ENCODE data around the gene DLGAP1. TPM values are rescaled to one million over a fixed set of nuclear protein-coding genes. Genes with fewer than 3 reads are reported as not detected.

The DLGAP1 gene
- total and polyA plus RNA-seq, 2 of the 13 experiments (the other 11 are each of a cell fraction or from before 2014, with no cell fraction given), result 0.01 TPM; not detected in 1

DNA sequence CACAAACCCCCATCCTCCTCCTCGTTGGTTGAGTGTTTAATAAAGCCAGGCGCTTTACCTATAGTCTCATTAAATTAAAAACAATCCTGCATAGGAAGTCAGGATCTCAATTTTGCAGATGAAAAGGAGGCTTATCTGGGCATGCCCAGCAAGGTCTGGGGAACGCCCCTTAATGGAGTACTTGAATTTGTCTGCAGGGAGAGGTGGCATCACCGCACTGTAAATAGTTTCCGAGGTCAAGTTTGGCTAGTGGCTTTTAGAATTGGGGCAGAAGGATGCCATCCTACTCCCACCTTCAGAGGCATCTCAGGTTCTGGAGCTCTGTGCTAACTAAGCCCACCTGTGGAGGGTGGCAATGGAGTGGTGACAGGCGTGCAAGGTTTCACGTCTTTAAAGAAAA, 855.9 kb downstream of the DLGAP1 start:
- Histone ChIP-seq H3K79me2 (ENCODE audit: insufficient read depth, low read length) (peaks cover 35% of the 10 kb centered on the region), H3K36me3 (replicated peaks in 1 of 2; ENCODE audit: control insufficient read depth in 1 of 2, insufficient read depth in 2 of 2, low read length in 2 of 2) (peaks cover 0 to 6% of the 10 kb centered on the region in 2 experiments; a peak in 2 of 5 replicates), H3K4me1 (ENCODE audit: insufficient read depth, low read length) (peaks cover 80% of the 10 kb centered on the region), H3K4me2 (ENCODE audit: low read depth, low read length) (no peak overlapping the region; the same call in 1 of the 2 replicates), H3K9ac (ENCODE audit: insufficient read depth, low read depth, low read length) (no peak overlapping the region), H3K9me3 (ENCODE audit: low read length) (no peaks in the 10 kb centered on the region), H2AFZ (ENCODE audit: low read length) (no peak overlapping the region), H3K4me3 (replicated peaks in 1 of 3; ENCODE audit: insufficient read depth in 1 of 3, low read depth in 2 of 3, low read length in 3 of 3) (no peak overlapping the region), H3K27me3 (ENCODE audit: control insufficient read depth in 1 of 2, insufficient read depth in 2 of 2, low read length in 2 of 2) (no peaks in the 10 kb centered on the region; a peak in 1 of 5 replicates), H4K20me1 (ENCODE audit: insufficient read depth, low read length) (no peaks in the 10 kb centered on the region), H3K27ac (ENCODE audit: extremely low read length, insufficient read depth, low read length) (peak overlapping the region; percentile 14)
- ChIA-PET POLR2A (interaction anchor here (0.8 to 11.2 kb wide), 5 partner anchors 14 to 67 kb away, joined by 3 to 271 read pairs (median 4); no protein-coding TSS in a partner anchor), CTCF (ENCODE audit: low intra/inter-chr PET ratio, low total read pairs) (no interaction called here)
- no peak for DNase-seq (ENCODE audit: low spot score)
- TF ChIP-seq, protein P1, sequence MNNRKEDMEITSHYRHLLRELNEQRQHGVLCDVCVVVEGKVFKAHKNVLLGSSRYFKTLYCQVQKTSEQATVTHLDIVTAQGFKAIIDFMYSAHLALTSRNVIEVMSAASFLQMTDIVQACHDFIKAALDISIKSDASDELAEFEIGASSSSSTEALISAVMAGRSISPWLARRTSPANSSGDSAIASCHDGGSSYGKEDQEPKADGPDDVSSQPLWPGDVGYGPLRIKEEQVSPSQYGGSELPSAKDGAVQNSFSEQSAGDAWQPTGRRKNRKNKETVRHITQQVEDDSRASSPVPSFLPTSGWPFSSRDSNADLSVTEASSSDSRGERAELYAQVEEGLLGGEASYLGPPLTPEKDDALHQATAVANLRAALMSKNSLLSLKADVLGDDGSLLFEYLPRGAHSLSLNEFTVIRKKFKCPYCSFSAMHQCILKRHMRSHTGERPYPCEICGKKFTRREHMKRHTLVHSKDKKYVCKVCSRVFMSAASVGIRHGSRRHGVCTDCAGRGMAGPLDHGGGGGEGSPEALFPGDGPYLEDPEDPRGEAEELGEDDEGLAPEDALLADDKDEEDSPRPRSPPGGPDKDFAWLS (CRISPR knock-in tag; IDR thresholded peaks at IDR 0.05; ENCODE audit: borderline replicate concordance), result no peak
- TF ChIP-seq, protein P2, sequence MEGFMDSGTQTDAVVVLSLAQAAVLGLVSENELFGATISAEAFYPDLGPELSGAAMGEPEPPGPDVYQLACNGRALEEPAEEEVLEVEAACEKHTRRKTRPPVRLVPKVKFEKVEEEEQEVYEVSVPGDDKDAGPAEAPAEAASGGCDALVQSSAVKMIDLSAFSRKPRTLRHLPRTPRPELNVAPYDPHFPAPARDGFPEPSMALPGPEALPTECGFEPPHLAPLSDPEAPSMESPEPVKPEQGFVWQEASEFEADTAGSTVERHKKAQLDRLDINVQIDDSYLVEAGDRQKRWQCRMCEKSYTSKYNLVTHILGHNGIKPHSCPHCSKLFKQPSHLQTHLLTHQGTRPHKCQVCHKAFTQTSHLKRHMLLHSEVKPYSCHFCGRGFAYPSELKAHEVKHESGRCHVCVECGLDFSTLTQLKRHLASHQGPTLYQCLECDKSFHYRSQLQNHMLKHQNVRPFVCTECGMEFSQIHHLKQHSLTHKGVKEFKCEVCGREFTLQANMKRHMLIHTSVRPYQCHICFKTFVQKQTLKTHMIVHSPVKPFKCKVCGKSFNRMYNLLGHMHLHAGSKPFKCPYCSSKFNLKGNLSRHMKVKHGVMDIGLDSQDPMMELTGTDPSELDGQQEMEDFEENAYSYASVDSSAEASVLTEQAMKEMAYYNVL (CRISPR knock-in tag; IDR thresholded peaks at IDR 0.05; ENCODE audit: borderline replicate concordance), result no peak
- TF ChIP-seq, protein P3, sequence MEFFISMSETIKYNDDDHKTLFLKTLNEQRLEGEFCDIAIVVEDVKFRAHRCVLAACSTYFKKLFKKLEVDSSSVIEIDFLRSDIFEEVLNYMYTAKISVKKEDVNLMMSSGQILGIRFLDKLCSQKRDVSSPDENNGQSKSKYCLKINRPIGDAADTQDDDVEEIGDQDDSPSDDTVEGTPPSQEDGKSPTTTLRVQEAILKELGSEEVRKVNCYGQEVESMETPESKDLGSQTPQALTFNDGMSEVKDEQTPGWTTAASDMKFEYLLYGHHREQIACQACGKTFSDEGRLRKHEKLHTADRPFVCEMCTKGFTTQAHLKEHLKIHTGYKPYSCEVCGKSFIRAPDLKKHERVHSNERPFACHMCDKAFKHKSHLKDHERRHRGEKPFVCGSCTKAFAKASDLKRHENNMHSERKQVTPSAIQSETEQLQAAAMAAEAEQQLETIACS (CRISPR knock-in tag; IDR thresholded peaks at IDR 0.05), result no peak
- peak; percentile 26 for TF ChIP-seq RBM22 (optimal IDR thresholded peaks at IDR 0.05; ENCODE audit: low read length)
- no peak for TF ChIP-seq JUN (CRISPR knock-in tag; IDR thresholded peaks at IDR 0.05)
- TF ChIP-seq, protein P4, sequence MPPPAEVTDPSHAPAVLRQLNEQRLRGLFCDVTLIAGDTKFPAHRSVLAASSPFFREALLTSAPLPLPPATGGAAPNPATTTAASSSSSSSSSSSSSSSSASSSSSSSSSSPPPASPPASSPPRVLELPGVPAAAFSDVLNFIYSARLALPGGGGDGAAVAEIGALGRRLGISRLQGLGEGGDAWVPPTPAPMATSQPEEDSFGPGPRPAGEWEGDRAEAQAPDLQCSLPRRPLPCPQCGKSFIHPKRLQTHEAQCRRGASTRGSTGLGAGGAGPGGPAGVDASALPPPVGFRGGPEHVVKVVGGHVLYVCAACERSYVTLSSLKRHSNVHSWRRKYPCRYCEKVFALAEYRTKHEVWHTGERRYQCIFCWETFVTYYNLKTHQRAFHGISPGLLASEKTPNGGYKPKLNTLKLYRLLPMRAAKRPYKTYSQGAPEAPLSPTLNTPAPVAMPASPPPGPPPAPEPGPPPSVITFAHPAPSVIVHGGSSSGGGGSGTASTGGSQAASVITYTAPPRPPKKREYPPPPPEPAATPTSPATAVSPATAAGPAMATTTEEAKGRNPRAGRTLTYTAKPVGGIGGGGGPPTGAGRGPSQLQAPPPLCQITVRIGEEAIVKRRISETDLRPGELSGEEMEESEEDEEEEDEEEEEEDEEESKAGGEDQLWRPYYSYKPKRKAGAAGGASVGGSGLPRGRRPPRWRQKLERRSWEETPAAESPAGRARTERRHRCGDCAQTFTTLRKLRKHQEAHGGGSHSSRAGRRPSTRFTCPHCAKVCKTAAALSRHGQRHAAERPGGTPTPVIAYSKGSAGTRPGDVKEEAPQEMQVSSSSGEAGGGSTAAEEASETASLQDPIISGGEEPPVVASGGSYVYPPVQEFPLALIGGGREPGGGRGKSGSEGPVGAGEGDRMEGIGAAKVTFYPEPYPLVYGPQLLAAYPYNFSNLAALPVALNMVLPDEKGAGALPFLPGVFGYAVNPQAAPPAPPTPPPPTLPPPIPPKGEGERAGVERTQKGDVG (CRISPR knock-in tag; IDR thresholded peaks at IDR 0.05; ENCODE audit: borderline replicate concordance), result 0 out of 2 replicates have a peak, but pooled peaks have one; percentile 2
- ATAC-seq, result no peak
- no peak for FAIRE-seq
- intact Hi-C loops (cut with micrococcal nuclease; ENCODE audit: unreplicated experiment) (no loop called here), in situ Hi-C loops (cut with HindIII; ENCODE audit: extremely low pct_ligation_motif_present, low pct_unique_long_range_greater_than_20kb) (no loop called here)
- WGBS (ENCODE audit: low lambda C conversion rate), result 93% methylated on average over 7 of the region's 7 CpGs
- no TSS peak for BruUV-seq (replicated peaks)

Data from HepG2 (cell line).